Embryonic facial prominence (tissue), 1 donor: Measurements from ENCODE around the gene YY2.
"Not testable (repeated sequence)": the region's sequence is repeated elsewhere in the genome, so short reads cannot be mapped to it uniquely, and the experiment has no call there.

Experiments
- DNase-seq: peaks from one replicate; pipeline ENCODE4 v3.0.0-alpha.2; 2016; ENCODE audit errors: extremely low spot score

Gene YY2

GRCh38 chrX:21874182-21874581, 18.4 kb downstream of the YY2 start:
- DNase-seq: not testable (repeated sequence)

GRCh38 chrX:21875013-21875412, 19.2 kb downstream of the YY2 start:
- DNase-seq: no peak

GRCh38 chrX:21881881-21882574, 26.2 kb downstream of the YY2 start:
- DNase-seq: no peak

- no peak for DNase-seq
These were observed 27.5 kb downstream of the YY2 start for GRCh38 chrX:21883258-21883657.

- DNase-seq: no peak
These were observed 29.8 kb downstream of the YY2 start for GRCh38 chrX:21885568-21885967.

- no peak for DNase-seq
These were observed 49.5 kb downstream of the YY2 start for GRCh38 chrX:21905313-21905712.

GRCh38 chrX:21905953-21906352, 50.2 kb downstream of the YY2 start:
- no peak for DNase-seq

- no peak for DNase-seq
These were observed 51.5 kb downstream of the YY2 start for GRCh38 chrX:21907260-21907659.
